ENCODE data around the gene NCF2.

Gene NCF2

GRCh38 chr1:183583466-183583865, 6.8 kb downstream of the NCF2 start:
- DNase-seq (ENCODE audit: low spot score), result no peak

GRCh38 chr1:183582021-183582713, 8.1 kb downstream of the NCF2 start:
- no peak for DNase-seq (ENCODE audit: low spot score)

- DNase-seq (ENCODE audit: low spot score), result peak; percentile 34
Measured at GRCh38 chr1:183580281-183580682, 10.0 kb downstream of the NCF2 start.

GRCh38 chr1:183578856-183579255, 11.4 kb downstream of the NCF2 start:
- no peak for DNase-seq (ENCODE audit: low spot score)

GRCh38 chr1:183577897-183578465, 12.3 kb downstream of the NCF2 start:
- no peak for DNase-seq (ENCODE audit: low spot score)

GRCh38 chr1:183576537-183576936, 13.7 kb downstream of the NCF2 start:
- DNase-seq (ENCODE audit: low spot score), result no peak

- DNase-seq (ENCODE audit: low spot score), result no peak
Measured at GRCh38 chr1:183575606-183576005, 14.7 kb downstream of the NCF2 start.

GRCh38 chr1:183572721-183573120, 17.5 kb downstream of the NCF2 start:
- no peak for DNase-seq (ENCODE audit: low spot score)

GRCh38 chr1:183571678-183572268, 18.5 kb downstream of the NCF2 start:
- DNase-seq (ENCODE audit: low spot score), result no peak

- no peak for DNase-seq (ENCODE audit: low spot score)
Measured at GRCh38 chr1:183570451-183570850, 19.8 kb downstream of the NCF2 start.

- DNase-seq (ENCODE audit: low spot score), result no peak
Measured at GRCh38 chr1:183569801-183570200, 20.5 kb downstream of the NCF2 start.

GRCh38 chr1:183569141-183569540, 21.1 kb downstream of the NCF2 start:
- DNase-seq (ENCODE audit: low spot score), result peak; percentile 29

GRCh38 chr1:183568176-183569021, 21.9 kb downstream of the NCF2 start:
- no peak for DNase-seq (ENCODE audit: low spot score)

GRCh38 chr1:183567584-183567983, 22.7 kb downstream of the NCF2 start:
- DNase-seq (ENCODE audit: low spot score), result peak; percentile 43

GRCh38 chr1:183566026-183566425, 24.2 kb downstream of the NCF2 start:
- peak; percentile 38 for DNase-seq (ENCODE audit: low spot score)

- DNase-seq (ENCODE audit: low spot score), result no peak
Measured at GRCh38 chr1:183565261-183565660, 25.0 kb downstream of the NCF2 start.

GRCh38 chr1:183562701-183563100, 27.6 kb downstream of the NCF2 start:
- DNase-seq (ENCODE audit: low spot score), result no peak

GRCh38 chr1:183559061-183559460, 31.2 kb downstream of the NCF2 start:
- no peak for DNase-seq (ENCODE audit: low spot score)

- DNase-seq (ENCODE audit: low spot score), result no peak
Measured at GRCh38 chr1:183554577-183554976, 35.7 kb downstream of the NCF2 start.

GRCh38 chr1:183553764-183554163, 36.5 kb downstream of the NCF2 start:
- no peak for DNase-seq (ENCODE audit: low spot score)

GRCh38 chr1:183553331-183553730, 36.9 kb downstream of the NCF2 start:
- DNase-seq (ENCODE audit: low spot score), result no peak

- no peak for DNase-seq (ENCODE audit: low spot score)
Measured at GRCh38 chr1:183552891-183553290, 37.4 kb downstream of the NCF2 start.

- DNase-seq (ENCODE audit: low spot score), result no peak
Measured at GRCh38 chr1:183552441-183552840, 37.8 kb downstream of the NCF2 start.

Measured in AG20443 (cell line).